HEK293 (cell line): ENCODE measurements around the gene NANOS1.

Experiments used
- CTCF ChIA-PET: fragments of 350-600 bp; formaldehyde crosslinking; extraction: SDS; loops from one replicate; lab custom pipeline; 2021; ENCODE audit warnings: antibody characterized with exemption; lab: Yijun Ruan, JAX
- POLR2A ChIA-PET: fragments of 300-600 bp; formaldehyde crosslinking; extraction: SDS; loops from one replicate; lab custom pipeline; 2020; ENCODE audit warnings: antibody characterized with exemption, inconsistent platforms; lab: Yijun Ruan, JAX
- H3K27ac ChIP-seq: fragments of 200-500 bp; sonication (Bioruptor generic); 2 replicates; pipeline ENCODE4 v1.5.1; 2014; ENCODE audit warnings: low read depth, low read length, control low read depth, inconsistent platforms; ENCODE audit errors: extremely low read depth
- H3K36me3 ChIP-seq, 2 experiments: fragments of 200-500 bp in 1 of 2; sonication (Bioruptor generic) in 1 of 2; 1 replicate in 1 of 2; 2 replicates in 1 of 2; pipeline ENCODE4 v1.5.1; 2014 to 2017; ENCODE audit warnings: inconsistent platforms in 2 of 2, low read length in 2 of 2; ENCODE audit not compliant: control insufficient read depth in 2 of 2, insufficient read depth in 1 of 2
- H3K4me1 ChIP-seq: fragments of 200-500 bp; sonication (Bioruptor generic); 2 replicates; pipeline ENCODE4 v1.5.1; 2014; ENCODE audit warnings: mild to moderate bottlenecking, low read length, inconsistent platforms; ENCODE audit not compliant: control insufficient read depth, insufficient read depth
- H3K4me3 ChIP-seq: 2 replicates; pipeline ENCODE4 v1.5.1; 2011; ENCODE audit warnings: low read depth, mild to moderate bottlenecking, control low read depth, low read length, moderate library complexity
- H3K9me3 ChIP-seq: fragments of 200-500 bp; sonication (Bioruptor generic); 2 replicates; pipeline ENCODE4 v1.5.1; 2014; ENCODE audit warnings: low read depth, low read length, inconsistent platforms; ENCODE audit not compliant: control insufficient read depth, insufficient read depth
- HOXD13 ChIP-seq: sonication (generic); formaldehyde crosslinking; IDR thresholded peaks from 2 replicates; pipeline ENCODE4 v1.8.0; 2022; ENCODE audit warnings: missing genetic modification reagents, borderline replicate concordance
- KLF7 ChIP-seq: fragments of 450-650 bp; formaldehyde crosslinking; IDR thresholded peaks from 2 replicates; pipeline ENCODE4 v1.5.1; 2016; ENCODE audit warnings: missing biosample characterization, missing genetic modification characterization, borderline replicate concordance
- PATZ1 ChIP-seq: fragments of 450-650 bp; formaldehyde crosslinking; IDR thresholded peaks from 2 replicates; pipeline ENCODE4 v1.5.1; 2016; ENCODE audit warnings: missing biosample characterization, missing genetic modification characterization
- ZBTB21 ChIP-seq: fragments of 450-650 bp; formaldehyde crosslinking; IDR thresholded peaks from 2 replicates; pipeline ENCODE4 v1.5.1; 2017; ENCODE audit warnings: missing biosample characterization, missing genetic modification characterization
- ZBTB26 ChIP-seq: fragments of 450-650 bp; formaldehyde crosslinking; optimal IDR thresholded peaks from 2 replicates; pipeline ENCODE3; 2016; ENCODE audit warnings: missing biosample characterization, mild to moderate bottlenecking, missing genetic modification characterization
- ZIC2 ChIP-seq: fragments of 450-650 bp; formaldehyde crosslinking; IDR thresholded peaks from 2 replicates; pipeline ENCODE4 v1.5.1; 2016; ENCODE audit warnings: missing biosample characterization, missing genetic modification characterization
- ZNF121 ChIP-seq: fragments of 450-650 bp; formaldehyde crosslinking; IDR thresholded peaks from 2 replicates; pipeline ENCODE4 v1.5.1; 2016; ENCODE audit warnings: missing biosample characterization, missing genetic modification characterization
- ZNF133 ChIP-seq: fragments of 450-650 bp; formaldehyde crosslinking; IDR thresholded peaks from 2 replicates; pipeline ENCODE4 v1.5.1; 2016; ENCODE audit warnings: missing biosample characterization, missing genetic modification characterization
- ZNF157 ChIP-seq: fragments of 450-650 bp; formaldehyde crosslinking; IDR thresholded peaks from 2 replicates; pipeline ENCODE4 v1.5.1; 2016; ENCODE audit warnings: missing biosample characterization, missing genetic modification characterization
- ZNF16 ChIP-seq: fragments of 450-650 bp; formaldehyde crosslinking; IDR thresholded peaks from 2 replicates; pipeline ENCODE4 v1.5.1; 2016; ENCODE audit warnings: low read depth, missing biosample characterization, missing genetic modification characterization
- ZNF174 ChIP-seq: fragments of 450-650 bp; formaldehyde crosslinking; IDR thresholded peaks from 2 replicates; pipeline ENCODE4 v1.5.0; 2017; ENCODE audit warnings: missing biosample characterization, mild to moderate bottlenecking, missing genetic modification characterization
- ZNF19 ChIP-seq: fragments of 450-650 bp; formaldehyde crosslinking; IDR thresholded peaks from 2 replicates; pipeline ENCODE4; 2016; ENCODE audit warnings: missing biosample characterization, missing genetic modification characterization, low read depth
- ZNF354C ChIP-seq: fragments of 450-650 bp; formaldehyde crosslinking; IDR thresholded peaks from 2 replicates; pipeline ENCODE4 v1.5.1; 2016; ENCODE audit warnings: missing biosample characterization, missing genetic modification characterization, low read depth, borderline replicate concordance
- ZNF37A ChIP-seq: fragments of 450-650 bp; IDR thresholded peaks from 2 replicates; pipeline ENCODE4 v1.5.1; 2018; ENCODE audit warnings: missing biosample characterization, missing genetic modification characterization
- ZNF426 ChIP-seq: fragments of 450-650 bp; formaldehyde crosslinking; IDR thresholded peaks from 2 replicates; pipeline ENCODE4 v1.5.1; 2017; ENCODE audit warnings: missing biosample characterization, missing genetic modification characterization, mild to moderate bottlenecking, inconsistent platforms, moderate library complexity
- ZNF48 ChIP-seq: fragments of 450-650 bp; formaldehyde crosslinking; IDR thresholded peaks from 2 replicates; pipeline ENCODE4 v1.5.1; 2016; ENCODE audit warnings: missing biosample characterization, missing genetic modification characterization
- ZNF624 ChIP-seq: fragments of 450-650 bp; formaldehyde crosslinking; IDR thresholded peaks from 2 replicates; pipeline ENCODE4 v1.5.1; 2017; ENCODE audit warnings: missing biosample characterization, missing genetic modification characterization
- ZNF670 ChIP-seq: fragments of 450-650 bp; formaldehyde crosslinking; IDR thresholded peaks from 2 replicates; pipeline ENCODE4 v1.5.1; 2016; ENCODE audit warnings: missing biosample characterization, missing genetic modification characterization, low read depth
- ZNF76 ChIP-seq: fragments of 450-650 bp; formaldehyde crosslinking; IDR thresholded peaks from 2 replicates; pipeline ENCODE4; 2016; ENCODE audit warnings: low read depth, missing biosample characterization, missing genetic modification characterization, borderline replicate concordance
- TF ChIP-seq, protein P1 (sequence below): fragments of 450-650 bp; formaldehyde crosslinking; IDR thresholded peaks from 2 replicates; pipeline ENCODE4; 2016; ENCODE audit warnings: missing biosample characterization, missing genetic modification characterization
- TF ChIP-seq, protein P2 (sequence below): fragments of 450-650 bp; formaldehyde crosslinking; IDR thresholded peaks from 2 replicates; pipeline ENCODE4 v1.5.1; 2016; ENCODE audit warnings: missing biosample characterization, missing genetic modification characterization

Gene NANOS1

DNA sequence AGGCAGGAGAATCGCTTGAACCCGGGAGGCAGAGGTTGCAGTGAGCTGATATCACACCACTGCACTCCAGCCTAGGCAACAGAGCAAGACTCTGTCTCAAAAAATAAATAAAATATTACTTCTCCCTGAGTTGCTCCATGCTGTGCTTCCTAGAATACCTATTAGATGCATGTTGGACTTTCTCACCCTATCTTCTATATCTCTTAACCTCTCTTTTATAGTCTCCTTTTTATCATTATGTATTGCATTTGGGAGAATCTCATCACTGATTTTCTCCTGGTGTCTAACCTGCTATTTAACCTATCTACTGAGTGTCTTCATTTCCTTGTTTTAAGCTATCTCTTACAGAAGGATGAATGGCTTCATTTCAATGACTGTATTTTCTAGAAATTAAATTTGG lies 32.1 kb upstream of the NANOS1 start:
- Histone ChIP-seq H3K9me3 (no peaks in the 10 kb centered on the region), H3K27ac (no peak overlapping the region), H3K4me3 (no peak overlapping the region)
- TF ChIP-seq ZNF133 (tag by site-specific recombination) (peak; percentile 59; the same call in 1 of the 2 replicates), ZNF37A (tag by site-specific recombination) (no peak)
- TF ChIP-seq, all 188 proteins: peak for 1
- ChIA-PET CTCF (no interaction called here), POLR2A (no interaction called here)
- no peaks in the 10 kb centered on the region for H3K36me3 ChIP-seq
- no peaks in the 10 kb centered on the region for H3K4me1 ChIP-seq

- POLR2A ChIA-PET = no interaction called here
- CTCF ChIA-PET = no interaction called here
- H3K9me3 ChIP-seq = no peaks in the 10 kb centered on the region
- no peak overlapping the region for H3K4me3 ChIP-seq
- TF ChIP-seq HOXD13 (CRISPR knock-in tag) = no peak
- no peak for TF ChIP-seq ZNF48
- TF ChIP-seq KLF7 (tag by site-specific recombination) = no peak
- TF ChIP-seq, protein P1, sequence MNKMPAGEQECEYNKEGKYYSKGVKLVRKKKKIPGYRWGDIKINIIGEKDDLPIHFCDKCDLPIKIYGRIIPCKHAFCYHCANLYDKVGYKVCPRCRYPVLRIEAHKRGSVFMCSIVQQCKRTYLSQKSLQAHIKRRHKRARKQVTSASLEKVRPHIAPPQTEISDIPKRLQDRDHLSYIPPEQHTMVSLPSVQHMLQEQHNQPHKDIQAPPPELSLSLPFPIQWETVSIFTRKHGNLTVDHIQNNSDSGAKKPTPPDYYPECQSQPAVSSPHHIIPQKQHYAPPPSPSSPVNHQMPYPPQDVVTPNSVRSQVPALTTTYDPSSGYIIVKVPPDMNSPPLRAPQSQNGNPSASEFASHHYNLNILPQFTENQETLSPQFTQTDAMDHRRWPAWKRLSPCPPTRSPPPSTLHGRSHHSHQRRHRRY (tag by site-specific recombination) = no peak
- no peak for TF ChIP-seq ZBTB21
- no peak for TF ChIP-seq ZNF624 (tag by site-specific recombination)
- TF ChIP-seq, protein P2, sequence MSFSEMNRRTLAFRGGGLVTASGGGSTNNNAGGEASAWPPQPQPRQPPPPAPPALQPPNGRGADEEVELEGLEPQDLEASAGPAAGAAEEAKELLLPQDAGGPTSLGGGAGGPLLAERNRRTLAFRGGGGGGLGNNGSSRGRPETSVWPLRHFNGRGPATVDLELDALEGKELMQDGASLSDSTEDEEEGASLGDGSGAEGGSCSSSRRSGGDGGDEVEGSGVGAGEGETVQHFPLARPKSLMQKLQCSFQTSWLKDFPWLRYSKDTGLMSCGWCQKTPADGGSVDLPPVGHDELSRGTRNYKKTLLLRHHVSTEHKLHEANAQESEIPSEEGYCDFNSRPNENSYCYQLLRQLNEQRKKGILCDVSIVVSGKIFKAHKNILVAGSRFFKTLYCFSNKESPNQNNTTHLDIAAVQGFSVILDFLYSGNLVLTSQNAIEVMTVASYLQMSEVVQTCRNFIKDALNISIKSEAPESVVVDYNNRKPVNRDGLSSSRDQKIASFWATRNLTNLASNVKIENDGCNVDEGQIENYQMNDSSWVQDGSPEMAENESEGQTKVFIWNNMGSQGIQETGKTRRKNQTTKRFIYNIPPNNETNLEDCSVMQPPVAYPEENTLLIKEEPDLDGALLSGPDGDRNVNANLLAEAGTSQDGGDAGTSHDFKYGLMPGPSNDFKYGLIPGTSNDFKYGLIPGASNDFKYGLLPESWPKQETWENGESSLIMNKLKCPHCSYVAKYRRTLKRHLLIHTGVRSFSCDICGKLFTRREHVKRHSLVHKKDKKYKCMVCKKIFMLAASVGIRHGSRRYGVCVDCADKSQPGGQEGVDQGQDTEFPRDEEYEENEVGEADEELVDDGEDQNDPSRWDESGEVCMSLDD (tag by site-specific recombination) = no peak
- no peak for TF ChIP-seq ZNF133 (tag by site-specific recombination)
- TF ChIP-seq ZNF426 (tag by site-specific recombination) = no peak
- no peak for TF ChIP-seq ZNF19 (tag by site-specific recombination)
- TF ChIP-seq PATZ1 (tag by site-specific recombination) = no peak
- TF ChIP-seq ZNF670 = no peak
- TF ChIP-seq ZNF121 (tag by site-specific recombination) = no peak
- no peak for TF ChIP-seq ZNF174
- TF ChIP-seq ZNF354C = no peak
- TF ChIP-seq ZNF16 (tag by site-specific recombination) = no peak
- TF ChIP-seq ZNF76 (tag by site-specific recombination) = no peak
- no peak for TF ChIP-seq ZBTB26
- TF ChIP-seq ZNF157 (tag by site-specific recombination) = no peak
- no peak for TF ChIP-seq ZIC2 (tag by site-specific recombination)
- H3K4me1 ChIP-seq = no peaks in the 10 kb centered on the region
- no peaks in the 10 kb centered on the region for H3K36me3 ChIP-seq
- H3K27ac ChIP-seq = no peak overlapping the region
These were observed 31.3 kb upstream of the NANOS1 start for GRCh38 chr10:118998183-118998582.
